GM18519 (cell line): ENCODE measurements around the gene PSORS1C1.
"Not testable (repeated sequence)": the region's sequence is repeated elsewhere in the genome, so short reads cannot be mapped to it uniquely, and the experiment has no call there.

Experiments used
- ATAC-seq: cut with Tn5 transposase; IDR thresholded peaks from one replicate; pipeline ENCODE4 v1.9.1; 2021; ENCODE audit warnings: mild to moderate bottlenecking, moderate library complexity; ENCODE audit not compliant: unreplicated experiment, low FRiP score

The PSORS1C1 gene, protein sequence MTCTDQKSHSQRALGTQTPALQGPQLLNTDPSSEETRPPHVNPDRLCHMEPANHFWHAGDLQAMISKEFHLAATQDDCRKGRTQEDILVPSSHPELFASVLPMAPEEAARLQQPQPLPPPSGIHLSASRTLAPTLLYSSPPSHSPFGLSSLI

DNA sequence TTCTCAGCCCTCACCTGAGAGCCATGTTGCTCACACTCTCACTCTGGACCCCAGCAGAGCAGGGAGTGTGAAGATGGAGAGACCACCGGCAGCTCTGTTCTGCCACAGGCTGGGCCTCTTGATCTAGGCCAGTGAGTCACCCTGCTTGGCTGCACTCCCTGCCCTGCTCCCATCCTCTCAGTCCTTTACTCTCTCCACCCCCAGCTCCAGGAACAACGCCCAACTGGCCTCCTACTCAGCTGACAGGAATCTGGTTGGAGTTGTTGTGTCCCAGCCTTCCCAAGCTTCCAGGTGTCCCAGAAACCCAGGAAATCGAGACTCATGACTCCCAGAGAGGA lies at the start of gene PSORS1C1:
Gene PSORS1C1 (plus strand): TSS at position 260 of the 338 bp plus-strand sequence. CDS start 14,833 bp downstream, outside the sequence.
- ATAC-seq = no peak

DNA sequence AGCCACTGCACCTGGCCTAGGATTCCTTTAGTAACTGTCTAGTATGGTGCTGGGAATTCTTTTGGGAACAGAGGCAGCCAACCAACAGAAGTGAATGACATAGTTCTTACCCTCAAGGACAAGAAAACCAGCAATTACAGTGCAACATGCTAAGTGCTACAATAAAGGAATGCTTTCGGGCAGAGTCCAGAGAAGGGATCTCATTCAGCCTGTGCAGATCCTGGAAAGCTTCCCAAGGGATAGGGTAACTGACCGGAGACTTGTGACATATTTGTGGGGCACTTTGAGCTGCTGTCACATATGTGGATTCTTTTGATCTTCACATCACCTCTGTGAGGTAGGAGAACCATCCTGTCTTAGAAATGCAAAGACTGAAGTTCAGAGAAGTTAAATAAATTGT lies 49.0 kb upstream of the PSORS1C1 start:
- ATAC-seq = no peak

DNA sequence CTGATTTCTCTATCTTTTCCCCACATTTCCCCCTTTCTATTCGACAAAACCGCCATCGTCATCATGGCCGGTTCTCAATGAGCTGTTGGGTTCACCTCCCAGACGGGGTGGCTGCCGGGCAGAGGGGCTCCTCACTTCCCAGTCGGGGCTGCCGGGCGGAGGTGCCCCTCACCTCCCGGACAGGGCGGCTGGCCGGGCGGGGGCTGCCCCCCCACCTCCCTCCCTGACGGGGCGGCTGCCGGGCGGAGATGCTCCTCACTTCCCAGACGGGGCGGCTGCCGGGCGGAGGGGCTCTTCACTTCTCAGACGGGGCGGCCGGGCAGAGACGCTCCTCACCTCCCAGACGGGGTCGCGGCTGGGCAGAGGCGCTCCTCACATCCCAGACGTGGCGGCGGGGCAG lies 47.6 kb upstream of the PSORS1C1 start:
- ATAC-seq = not testable (repeated sequence)

DNA sequence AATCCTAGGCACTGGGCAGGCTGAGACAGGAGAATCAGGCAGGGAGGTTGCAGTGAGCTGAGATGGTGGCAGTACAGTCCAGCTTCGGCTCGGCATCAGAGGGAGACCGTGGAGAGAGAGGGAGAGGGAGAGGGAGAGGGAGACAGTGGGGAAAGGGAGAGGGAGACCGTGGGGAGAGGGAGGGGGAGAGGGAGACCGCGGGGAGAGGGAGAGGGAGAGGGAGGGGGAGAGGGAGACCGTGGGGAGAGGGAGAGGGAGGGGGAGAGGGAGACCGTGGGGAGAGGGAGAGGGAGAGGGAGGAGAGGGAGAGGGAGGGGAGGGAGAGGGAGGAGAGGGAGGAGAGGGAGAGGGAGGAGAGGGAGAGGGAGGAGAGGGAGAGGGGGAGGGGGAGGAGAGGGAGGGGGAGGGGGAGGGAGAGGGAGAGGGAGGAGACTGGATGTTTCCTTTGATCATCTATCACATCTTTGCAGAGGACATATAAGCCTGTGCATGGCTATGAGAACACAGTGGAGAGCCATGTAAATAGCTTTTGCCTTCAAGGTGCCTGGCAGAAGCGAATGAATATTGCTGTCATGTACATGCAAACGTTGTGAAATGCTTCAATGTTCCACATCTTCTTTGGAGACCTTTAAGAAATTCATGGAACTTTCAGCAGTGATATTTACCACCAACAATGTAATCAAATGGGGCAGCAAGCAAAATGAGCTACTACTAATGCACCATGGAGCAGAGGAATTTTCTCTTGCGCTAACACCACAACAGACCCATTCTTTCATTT lies 46.5 kb upstream of the PSORS1C1 start:
- ATAC-seq = not testable (repeated sequence)

DNA sequence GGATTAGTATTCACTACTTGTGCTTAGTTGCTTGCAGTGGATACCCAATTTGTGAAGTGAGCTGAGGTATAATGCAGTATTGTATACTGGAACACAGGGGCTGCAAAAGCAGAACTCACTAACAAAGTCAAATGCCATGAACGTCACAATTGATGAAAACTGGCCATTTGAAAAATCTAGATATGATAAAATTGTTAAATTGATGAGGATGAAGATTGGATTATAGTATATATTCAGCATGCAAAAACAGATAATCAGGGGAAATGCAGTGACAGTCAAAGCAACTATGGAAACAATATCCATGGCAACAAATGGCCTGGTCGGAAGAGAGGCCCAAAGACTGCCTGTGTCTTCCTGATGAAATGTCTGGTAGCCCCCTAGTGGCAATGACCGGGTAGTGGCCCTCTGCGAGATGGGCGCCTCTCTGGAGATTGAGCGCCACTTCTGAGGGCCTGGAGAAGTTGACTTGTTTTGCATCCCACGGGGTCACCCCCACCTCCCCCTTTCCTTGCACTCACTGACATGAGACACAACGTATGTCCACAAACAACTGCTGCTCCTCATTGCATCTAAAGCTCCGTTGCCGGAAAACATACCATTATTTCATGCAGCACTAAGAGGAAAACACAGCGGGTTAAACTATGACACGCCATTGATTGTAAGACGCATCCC lies 45.8 kb upstream of the PSORS1C1 start:
- no peak for ATAC-seq

DNA sequence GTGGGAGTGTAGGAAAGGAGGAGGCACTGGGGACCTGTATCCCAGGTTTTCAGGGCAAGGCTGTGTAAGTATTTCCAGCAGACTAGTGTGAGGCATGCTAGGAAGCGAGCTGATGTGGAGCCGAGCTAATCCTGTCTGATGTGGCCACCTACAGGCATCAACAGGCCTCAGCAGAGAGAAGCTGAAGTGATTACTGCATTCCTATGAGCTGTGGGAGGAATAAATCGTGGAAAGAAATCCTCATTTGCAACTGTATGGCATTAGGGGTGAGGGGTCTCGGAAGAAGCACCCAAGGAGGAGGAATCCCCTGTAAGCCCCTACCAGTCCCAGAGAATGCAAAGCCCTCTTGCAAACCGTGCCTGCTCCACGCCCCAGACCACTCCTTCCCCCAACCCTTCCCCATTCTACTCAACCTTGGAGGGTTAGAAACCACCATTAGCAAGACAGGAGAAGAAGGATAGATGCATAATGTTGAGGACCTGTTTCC lies 43.8 kb upstream of the PSORS1C1 start:
- ATAC-seq = no peak

DNA sequence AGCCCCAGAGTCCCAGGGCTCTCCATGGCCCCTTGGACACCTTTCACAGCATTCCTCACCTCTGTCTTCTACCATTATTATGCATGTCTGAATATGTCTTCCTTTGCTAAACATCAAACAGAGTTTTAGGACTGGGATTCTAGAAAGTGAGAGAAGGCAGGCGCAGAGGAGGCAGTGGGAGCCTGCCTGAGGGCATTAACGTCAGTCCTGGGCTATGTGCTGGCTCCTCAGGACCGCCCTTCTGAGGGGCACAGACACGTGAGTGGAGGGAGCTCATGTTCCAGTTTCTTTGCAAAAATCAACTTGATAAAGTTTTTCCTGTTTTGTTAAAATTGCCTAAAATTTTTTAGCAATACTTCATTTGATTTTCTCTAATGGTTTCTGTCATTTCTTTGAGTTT lies 40.2 kb upstream of the PSORS1C1 start:
- no peak for ATAC-seq

DNA sequence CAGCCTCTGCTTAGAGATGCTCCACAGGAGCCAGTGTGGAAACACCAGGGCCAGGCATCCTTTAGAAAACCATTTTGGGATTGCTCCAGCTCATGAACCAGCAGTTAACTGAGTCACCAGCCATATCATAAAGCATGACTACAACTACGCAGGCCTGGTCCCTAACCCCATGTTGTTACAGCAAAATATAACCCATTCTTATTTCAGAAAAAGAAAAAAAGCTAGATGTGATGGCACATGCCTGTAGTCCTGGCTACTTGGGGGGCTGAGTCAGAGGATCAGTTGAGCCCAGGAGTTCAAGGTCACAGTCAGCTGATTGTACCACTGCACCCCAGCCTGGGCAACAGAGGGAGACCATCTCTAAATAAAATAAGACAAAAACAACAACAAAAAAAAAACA lies 39.1 kb upstream of the PSORS1C1 start:
- no peak for ATAC-seq

DNA sequence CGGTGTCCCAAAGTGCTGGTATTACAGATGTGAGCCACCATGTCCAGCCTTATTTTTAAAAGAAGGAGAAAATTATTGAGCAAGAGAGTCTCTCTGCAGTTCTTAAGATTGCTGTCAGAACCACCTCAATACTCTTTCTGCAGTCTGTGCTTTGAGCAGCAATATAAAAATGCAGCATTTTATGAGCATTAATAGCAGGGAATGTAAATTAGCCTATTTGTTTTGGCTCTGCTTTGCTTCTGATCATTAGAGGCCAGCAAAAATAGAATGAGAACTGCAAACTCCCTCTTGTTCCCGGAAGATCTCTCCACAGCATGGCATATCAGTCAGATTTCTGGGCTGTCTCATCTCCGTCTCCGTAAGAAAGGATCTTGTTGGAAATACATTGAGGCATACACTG lies 38.0 kb upstream of the PSORS1C1 start:
- ATAC-seq = no peak

DNA sequence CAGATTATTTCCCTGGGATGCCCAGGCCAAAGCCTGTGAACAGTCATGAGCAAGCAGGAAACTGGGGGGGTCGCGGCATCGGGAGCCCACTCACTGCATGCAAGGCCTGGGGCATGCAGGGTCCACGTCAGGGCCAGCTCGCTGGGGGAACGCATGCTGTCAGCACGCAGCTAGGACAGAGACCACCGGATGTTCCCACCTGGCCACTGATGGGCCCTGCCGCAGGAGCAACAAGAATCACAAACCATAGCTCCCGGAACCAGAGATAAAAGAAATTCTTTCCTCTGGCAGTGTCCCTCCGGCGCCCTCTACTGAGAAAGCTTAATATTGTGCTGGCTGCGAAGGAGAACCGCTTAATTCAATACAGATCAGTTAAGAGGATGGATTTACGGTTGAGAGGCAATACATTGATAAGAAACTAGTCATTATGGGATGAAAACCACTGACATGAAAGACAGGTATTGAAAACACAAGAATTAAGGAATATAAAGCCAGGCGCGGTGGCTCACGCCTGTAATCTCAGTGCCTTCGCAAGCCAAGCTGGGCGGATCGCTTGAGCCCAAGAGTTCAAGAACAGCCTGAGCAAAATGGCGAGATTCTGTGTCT lies 34.8 kb upstream of the PSORS1C1 start:
- ATAC-seq = no peak

DNA sequence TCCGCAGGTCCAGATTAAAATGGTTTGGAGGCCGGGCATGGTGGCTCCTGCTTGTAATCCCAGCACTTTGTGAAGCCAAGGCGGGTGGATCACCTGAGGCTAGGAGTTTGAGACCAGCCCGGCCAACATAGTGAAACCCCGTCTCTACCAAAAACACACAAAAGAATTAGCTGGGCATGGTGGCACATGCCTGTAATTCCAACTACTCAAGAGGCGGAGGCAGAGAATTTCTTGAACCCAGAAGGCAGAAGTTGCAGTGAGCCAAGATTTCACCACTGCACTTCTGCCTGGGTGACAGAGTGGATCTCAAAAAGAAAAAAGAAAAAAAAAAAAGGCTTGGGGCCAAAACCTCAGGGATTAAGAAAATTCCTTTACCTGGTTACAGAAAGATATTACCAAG lies 32.7 kb upstream of the PSORS1C1 start:
- no peak for ATAC-seq

DNA sequence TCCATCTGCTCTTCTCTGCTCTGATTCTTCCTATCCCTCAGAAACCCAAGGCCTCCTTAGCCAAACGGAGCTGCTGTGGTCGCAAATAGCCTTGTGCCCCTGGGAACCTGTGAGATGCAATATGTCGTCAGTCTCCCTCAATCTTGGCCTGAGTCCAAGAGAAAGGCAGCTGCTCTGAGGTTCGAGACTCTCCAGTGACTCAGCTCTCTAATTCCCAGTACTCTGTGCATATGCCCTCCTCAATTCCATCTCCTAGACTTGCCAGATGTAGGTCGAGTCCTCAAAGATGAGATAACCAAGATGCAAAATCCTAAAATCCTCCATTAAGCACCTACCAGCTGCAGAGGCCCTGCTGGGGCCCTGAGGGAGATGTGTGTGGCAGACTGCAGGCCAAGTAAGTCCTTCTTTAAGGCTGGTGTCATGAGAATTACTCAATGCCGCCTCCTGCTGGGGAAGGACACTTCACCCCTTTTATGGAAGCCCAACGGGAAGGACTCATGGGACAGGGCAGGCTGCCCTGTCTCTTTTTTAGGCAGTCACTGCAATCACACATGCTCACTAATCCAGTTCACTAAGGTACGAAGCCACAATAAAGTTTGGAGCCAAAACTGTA lies 30.8 kb upstream of the PSORS1C1 start:
- ATAC-seq = no peak

DNA sequence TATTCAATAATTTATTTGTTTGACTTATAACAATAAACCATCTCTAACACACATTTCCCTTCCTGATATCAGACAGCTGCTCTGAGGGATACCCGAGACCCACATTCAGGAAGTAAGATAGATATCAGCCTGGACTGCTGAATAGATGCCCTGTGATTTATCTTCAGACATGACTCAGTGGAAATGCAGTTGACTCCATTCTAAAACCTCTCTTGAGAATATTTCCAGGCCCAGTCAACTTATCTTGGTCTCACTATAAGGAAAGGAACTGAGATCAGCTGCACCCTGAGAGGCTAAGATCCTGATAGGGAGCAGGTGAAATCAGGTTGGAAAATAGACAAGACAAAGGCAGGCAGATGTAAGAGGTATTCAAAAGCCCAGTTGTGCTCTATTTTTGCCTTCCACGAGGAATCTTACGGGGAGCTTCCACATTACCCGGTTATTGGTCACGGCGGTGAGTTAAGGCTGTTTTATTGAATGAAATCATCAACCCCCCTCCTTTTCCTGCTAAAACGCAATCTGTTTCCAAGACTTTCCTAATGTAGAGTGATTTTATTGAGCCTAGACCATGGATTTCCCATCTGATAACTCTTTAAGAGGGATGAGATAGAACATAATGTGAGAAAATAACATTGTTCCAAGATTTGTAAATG lies 27.7 kb upstream of the PSORS1C1 start:
- no peak for ATAC-seq

DNA sequence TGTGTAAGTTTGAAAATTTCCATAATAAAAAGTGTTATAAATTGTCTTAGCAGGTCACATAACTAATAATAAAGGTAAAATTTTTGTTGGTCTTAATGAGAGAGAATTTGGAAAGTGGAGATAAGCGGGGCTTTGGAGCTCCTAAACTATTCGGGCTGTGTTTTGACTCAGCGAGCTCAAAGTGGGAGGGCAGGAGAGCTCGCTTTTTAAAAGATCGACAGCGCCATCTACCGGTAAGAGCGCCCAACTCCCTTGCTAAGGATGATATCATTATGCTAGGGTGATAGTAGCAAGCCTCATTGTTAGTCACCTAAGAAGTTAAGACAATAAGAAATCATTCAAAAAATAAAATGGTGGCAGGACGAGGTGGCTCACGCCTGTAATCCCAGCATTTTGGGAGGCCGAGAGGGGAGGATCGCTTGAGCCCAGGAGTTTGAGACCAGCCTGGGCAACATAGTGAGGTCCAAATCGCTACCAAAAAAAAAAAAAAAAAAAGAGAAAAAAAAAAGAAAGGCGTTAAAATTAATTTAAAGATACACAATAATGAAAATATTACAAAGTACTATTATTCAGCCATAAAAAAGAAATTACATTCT lies 27.0 kb upstream of the PSORS1C1 start:
- ATAC-seq = no peak

DNA sequence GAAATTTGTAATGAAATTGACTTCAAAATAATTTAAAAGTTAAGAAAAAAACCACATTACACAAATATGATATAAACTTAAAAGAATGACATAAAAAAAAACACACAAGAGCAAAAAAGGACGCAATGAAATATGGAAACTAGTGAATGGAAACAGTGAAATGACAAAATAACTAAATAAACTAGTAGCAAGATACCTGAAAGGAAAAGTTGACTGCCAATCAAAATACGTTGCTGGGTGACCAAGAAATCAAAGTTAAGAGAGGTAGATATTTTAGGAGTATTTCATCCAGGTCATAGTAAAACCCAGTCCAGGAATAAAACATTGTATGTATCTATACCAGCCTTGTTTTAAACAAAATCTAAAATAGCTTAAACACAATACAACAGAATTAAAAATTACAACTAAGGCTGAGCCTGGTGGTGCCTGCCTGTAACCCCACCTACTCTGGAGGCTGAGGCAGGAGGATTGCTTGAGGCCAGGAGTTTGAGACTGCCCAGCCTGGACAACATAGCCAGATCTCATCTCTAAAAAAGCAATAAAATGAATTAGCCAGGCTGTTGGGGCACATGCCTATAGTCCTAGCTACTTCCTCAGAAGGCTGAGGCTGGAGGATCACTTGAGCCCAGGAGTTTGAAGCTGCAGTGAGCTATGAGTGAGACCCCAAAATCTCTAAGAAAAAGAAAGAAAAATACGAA lies 24.2 kb upstream of the PSORS1C1 start:
- ATAC-seq = no peak

DNA sequence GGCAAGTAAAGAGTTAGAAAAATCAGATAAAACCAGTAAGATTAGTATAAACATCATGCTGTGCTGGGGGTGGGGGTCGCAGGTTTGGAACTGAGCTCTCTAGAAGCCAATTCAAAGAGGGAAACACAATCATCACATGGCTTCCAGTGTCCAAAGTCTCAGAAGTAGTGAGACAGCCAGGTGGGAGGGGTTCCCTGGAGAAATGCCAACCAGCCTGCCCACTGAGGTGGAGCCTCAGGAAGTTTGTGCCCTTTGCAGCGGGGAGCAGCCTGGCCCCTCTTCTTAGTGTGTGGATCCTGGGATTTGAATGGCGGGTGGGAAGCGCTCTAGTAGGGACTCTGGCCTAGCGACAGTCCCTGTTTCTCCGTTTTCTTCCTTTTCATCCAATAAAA lies 23.6 kb upstream of the PSORS1C1 start:
- ATAC-seq = no peak

DNA sequence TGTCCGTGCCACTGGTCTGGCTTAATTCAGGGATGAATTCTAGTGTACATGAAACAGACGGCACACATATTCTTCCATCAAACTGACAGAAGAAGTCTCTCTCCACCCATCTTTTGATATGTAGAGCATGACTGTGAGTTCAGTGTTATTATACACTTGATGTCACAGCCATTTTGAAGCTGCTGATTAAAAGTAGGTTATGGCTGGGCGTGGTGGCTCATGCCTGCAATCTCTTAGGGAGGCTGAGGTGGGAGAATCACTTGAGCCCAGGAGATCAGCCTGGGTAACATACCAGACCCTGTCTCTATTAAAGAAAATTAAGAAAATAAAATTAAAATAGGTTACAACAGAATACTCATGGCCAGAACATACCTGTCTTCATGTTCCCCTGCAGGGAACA lies 22.9 kb upstream of the PSORS1C1 start:
- no peak for ATAC-seq

DNA sequence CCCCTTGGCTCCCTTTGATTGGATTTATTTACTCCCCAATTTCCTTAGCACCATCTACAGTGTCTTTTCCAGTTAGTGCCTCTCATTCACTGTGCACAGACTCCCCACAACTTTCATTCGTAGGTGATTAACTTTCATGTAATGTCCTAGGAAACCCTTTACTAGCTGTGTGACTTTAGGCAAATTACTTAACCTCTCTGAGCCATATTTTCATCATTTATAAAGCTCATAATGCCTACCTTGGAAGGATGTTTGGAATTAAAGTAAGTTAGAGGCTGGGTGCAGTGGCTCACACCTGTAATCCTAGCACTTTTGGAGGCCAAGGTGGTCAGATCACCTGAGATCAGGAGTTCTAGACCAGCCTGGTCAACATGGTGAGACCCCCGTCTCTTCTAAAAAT lies 22.4 kb upstream of the PSORS1C1 start:
- no peak for ATAC-seq

DNA sequence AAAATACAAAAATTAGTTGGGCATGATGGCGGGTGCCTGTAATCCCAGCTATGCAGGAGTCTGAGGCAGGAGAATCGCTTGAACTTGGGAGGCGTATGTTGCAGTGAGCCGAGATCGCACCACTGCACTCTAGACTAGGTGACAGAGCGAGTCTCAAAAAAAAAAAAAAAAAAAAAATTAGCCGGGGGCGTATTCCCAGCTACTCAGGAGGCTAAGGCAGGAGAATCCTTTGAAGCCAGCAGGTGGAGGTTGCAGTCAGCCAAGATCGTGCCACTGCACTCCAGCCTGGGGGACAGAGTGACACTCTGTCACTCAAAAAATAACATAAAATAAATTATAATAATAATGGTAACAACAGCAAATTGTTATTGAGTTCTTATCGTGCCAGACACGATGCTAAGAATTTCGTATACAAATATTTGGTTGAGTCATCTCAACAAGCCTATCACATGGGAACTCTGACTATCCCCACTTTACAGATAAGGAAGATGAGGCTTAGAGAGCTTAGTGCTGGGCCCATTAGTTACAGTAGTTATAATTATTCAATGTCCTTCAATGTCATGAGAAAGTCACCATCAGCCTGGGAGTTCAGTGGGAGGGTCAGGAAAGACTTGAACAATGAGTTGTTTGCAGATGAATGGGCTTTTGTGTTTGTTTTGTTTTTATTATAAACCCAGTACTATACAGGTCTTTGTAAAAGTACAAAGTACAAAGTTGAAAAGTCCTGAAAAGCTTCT lies 21.7 kb upstream of the PSORS1C1 start:
- no peak for ATAC-seq
